Mucosa of rectum (tissue), 2 donors: ENCODE results near the gene EXTL1.

Experiments
- H3K27ac ChIP-seq, 2 donors: one replicate each; pipeline ENCODE4 v1.7.0; 2013; ENCODE audit warnings: inconsistent platforms in 2 of 2, low read depth in 2 of 2, low read length in 2 of 2
- H3K27me3 ChIP-seq, 2 donors: one replicate each; pipeline ENCODE4 v1.7.0; 2013; ENCODE audit warnings: low read length in 2 of 2; ENCODE audit not compliant: control insufficient read depth in 2 of 2, insufficient read depth in 2 of 2
- H3K36me3 ChIP-seq, 2 donors: one replicate each; pipeline ENCODE4 v1.7.0; 2013; ENCODE audit warnings: low read length in 2 of 2; ENCODE audit not compliant: control insufficient read depth in 2 of 2, insufficient read depth in 2 of 2
- H3K4me1 ChIP-seq, 2 donors: one replicate each; pipeline ENCODE4 v1.7.0; 2013; ENCODE audit warnings: low read length in 2 of 2, mild to moderate bottlenecking in 1 of 2; ENCODE audit not compliant: control insufficient read depth in 2 of 2, insufficient read depth in 2 of 2
- H3K4me3 ChIP-seq, 2 donors: one replicate each; pipeline ENCODE4 v1.7.0; 2013; ENCODE audit warnings: low read length in 2 of 2
- H3K9ac ChIP-seq, 2 donors: one replicate each; pipeline ENCODE4 v1.7.0; 2013; ENCODE audit warnings: low read length in 2 of 2, low read depth in 1 of 2, mild to moderate bottlenecking in 1 of 2
- H3K9me3 ChIP-seq, 2 donors: one replicate each; pipeline ENCODE4 v1.7.0; 2013; ENCODE audit warnings: low read length in 2 of 2; ENCODE audit not compliant: control insufficient read depth in 2 of 2
- donor health status: healthy.
- donor health status: Normal muscosa, but diverticular disease.

EXTL1 gene

GRCh38 chr1:25997828-25998761 lies 23.5 kb upstream of the EXTL1 start, which contains the start of gene PAFAH2:
PAFAH2 (minus strand) TSS chr1:25998063; CDS start chr1:25990816, 7,247 bp downstream.
- H3K9me3 ChIP-seq = no peaks in the 10 kb centered on the region
- H3K36me3 ChIP-seq = peaks cover 0 to 2% of the 10 kb centered on the region in 2 donors
- no peaks in the 10 kb centered on the region for H3K27me3 ChIP-seq
- peak within 1 kb of the TSS; percentile 84 to 86 for H3K27ac ChIP-seq
- H3K9ac ChIP-seq = peak within 1 kb of the TSS; percentile 73 to 81
- H3K4me3 ChIP-seq = peak within 1 kb of the TSS; percentile 83 to 88
- H3K4me1 ChIP-seq = peaks cover 12 to 14% of the 10 kb centered on the region in 2 donors

- H3K4me1 ChIP-seq = peaks cover 12 to 14% of the 10 kb centered on the region in 2 donors
- no peak overlapping the region for H3K4me3 ChIP-seq
- H3K9ac ChIP-seq = no peak overlapping the region
- no peaks in the 10 kb centered on the region for H3K27me3 ChIP-seq
- H3K36me3 ChIP-seq = no peaks in the 10 kb centered on the region
- H3K27ac ChIP-seq = no peak overlapping the region
- no peaks in the 10 kb centered on the region for H3K9me3 ChIP-seq
These were observed 22.4 kb upstream of the EXTL1 start for GRCh38 chr1:25999041-25999800.

GRCh38 chr1:26003262-26003661 lies 18.3 kb upstream of the EXTL1 start:
- Histone ChIP-seq H3K4me3 (no peak overlapping the region), H3K27ac (no peak overlapping the region)

GRCh38 chr1:26003756-26004155 lies 17.8 kb upstream of the EXTL1 start:
- no peak overlapping the region for H3K4me3 ChIP-seq
- H3K4me1 ChIP-seq = no peaks in the 10 kb centered on the region
- H3K9me3 ChIP-seq = no peaks in the 10 kb centered on the region
- H3K9ac ChIP-seq = no peak overlapping the region
- H3K36me3 ChIP-seq = no peaks in the 10 kb centered on the region
- no peak overlapping the region for H3K27ac ChIP-seq
- no peaks in the 10 kb centered on the region for H3K27me3 ChIP-seq

More at GRCh38 chr1:26003262-26003661, 18.3 kb upstream of the EXTL1 start:
- H3K9ac ChIP-seq = no peak overlapping the region
- peaks cover 3 to 5% of the 10 kb centered on the region in 2 donors for H3K4me1 ChIP-seq
- H3K36me3 ChIP-seq = no peaks in the 10 kb centered on the region
- no peaks in the 10 kb centered on the region for H3K9me3 ChIP-seq
- no peaks in the 10 kb centered on the region for H3K27me3 ChIP-seq

GRCh38 chr1:26005434-26006105 lies 16.0 kb upstream of the EXTL1 start:
- H3K4me1 ChIP-seq = no peaks in the 10 kb centered on the region
- H3K9me3 ChIP-seq = no peaks in the 10 kb centered on the region
- H3K4me3 ChIP-seq = no peak overlapping the region
- H3K27me3 ChIP-seq = no peaks in the 10 kb centered on the region
- no peaks in the 10 kb centered on the region for H3K36me3 ChIP-seq
- H3K9ac ChIP-seq = no peak overlapping the region
- no peak overlapping the region for H3K27ac ChIP-seq

- no peaks in the 10 kb centered on the region for H3K27me3 ChIP-seq
- H3K9me3 ChIP-seq = no peaks in the 10 kb centered on the region
- H3K36me3 ChIP-seq = no peaks in the 10 kb centered on the region
- no peaks in the 10 kb centered on the region for H3K4me1 ChIP-seq
- no peak overlapping the region for H3K4me3 ChIP-seq
- no peak overlapping the region for H3K27ac ChIP-seq
- H3K9ac ChIP-seq = no peak overlapping the region
These were observed 14.9 kb upstream of the EXTL1 start for GRCh38 chr1:26006710-26007109.

GRCh38 chr1:26009796-26010447 lies 11.7 kb upstream of the EXTL1 start:
- Histone ChIP-seq H3K27me3 (no peaks in the 10 kb centered on the region), H3K36me3 (no peaks in the 10 kb centered on the region), H3K9me3 (no peaks in the 10 kb centered on the region), H3K9ac (no peak overlapping the region), H3K4me1 (no peaks in the 10 kb centered on the region), H3K27ac (no peak overlapping the region), H3K4me3 (no peak overlapping the region)

- H3K27me3 ChIP-seq = no peaks in the 10 kb centered on the region
- no peak overlapping the region for H3K4me3 ChIP-seq
- no peaks in the 10 kb centered on the region for H3K36me3 ChIP-seq
- H3K4me1 ChIP-seq = no peaks in the 10 kb centered on the region
- no peak overlapping the region for H3K9ac ChIP-seq
- no peaks in the 10 kb centered on the region for H3K9me3 ChIP-seq
- no peak overlapping the region for H3K27ac ChIP-seq
These were observed 10.8 kb upstream of the EXTL1 start for GRCh38 chr1:26010825-26011224.

- Histone ChIP-seq H3K9ac (no peak overlapping the region), H3K27me3 (no peaks in the 10 kb centered on the region), H3K4me3 (no peak overlapping the region), H3K4me1 (no peaks in the 10 kb centered on the region), H3K36me3 (no peaks in the 10 kb centered on the region), H3K27ac (no peak overlapping the region), H3K9me3 (no peaks in the 10 kb centered on the region)
These were observed 8.7 kb upstream of the EXTL1 start for GRCh38 chr1:26012864-26013263.
